HUDEP-2 (cell line): Measurements from ENCODE around the gene ENG.
"Not testable (repeated sequence)": the region's sequence is repeated elsewhere in the genome, so short reads cannot be mapped to it uniquely, and the experiment has no call there.

Experiments
- DNase-seq, 76 experiments: peaks; one replicate each; lab custom pipeline; 2025; ENCODE audit not compliant: unreplicated experiment in 76 of 76; lab: John Stamatoyannopoulos, UW

ENG gene

DNA sequence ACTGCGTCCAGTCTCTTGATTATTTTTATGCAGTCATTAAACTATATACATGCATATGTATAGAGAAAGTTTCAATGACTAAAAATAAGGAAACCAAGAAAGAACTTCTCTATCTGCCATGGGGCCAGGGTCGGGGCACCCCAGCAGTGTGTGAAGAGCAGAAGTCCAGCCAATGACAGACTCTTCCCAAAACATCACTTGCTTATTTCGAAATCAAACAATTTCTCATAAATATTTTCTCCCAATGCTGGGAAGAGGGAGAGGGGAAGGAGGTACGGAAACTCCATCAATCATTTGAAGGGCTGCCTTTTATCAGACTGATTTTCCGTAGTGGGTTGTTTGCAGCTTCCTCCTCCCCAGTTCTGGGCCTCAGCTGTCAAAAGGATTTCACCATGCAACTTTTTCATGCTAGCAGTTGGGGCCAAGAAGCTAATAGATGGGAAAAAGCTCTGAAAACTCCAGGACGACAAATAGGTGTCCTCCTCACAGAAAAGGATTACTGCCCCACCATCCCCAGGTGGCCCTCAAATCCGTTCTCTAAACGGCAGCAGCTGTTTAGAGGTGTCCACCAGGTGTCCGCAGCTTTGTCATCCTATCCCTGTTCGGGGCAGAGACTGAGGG lies 52.4 kb downstream of the ENG start:
- DNase-seq, result no peak

DNA sequence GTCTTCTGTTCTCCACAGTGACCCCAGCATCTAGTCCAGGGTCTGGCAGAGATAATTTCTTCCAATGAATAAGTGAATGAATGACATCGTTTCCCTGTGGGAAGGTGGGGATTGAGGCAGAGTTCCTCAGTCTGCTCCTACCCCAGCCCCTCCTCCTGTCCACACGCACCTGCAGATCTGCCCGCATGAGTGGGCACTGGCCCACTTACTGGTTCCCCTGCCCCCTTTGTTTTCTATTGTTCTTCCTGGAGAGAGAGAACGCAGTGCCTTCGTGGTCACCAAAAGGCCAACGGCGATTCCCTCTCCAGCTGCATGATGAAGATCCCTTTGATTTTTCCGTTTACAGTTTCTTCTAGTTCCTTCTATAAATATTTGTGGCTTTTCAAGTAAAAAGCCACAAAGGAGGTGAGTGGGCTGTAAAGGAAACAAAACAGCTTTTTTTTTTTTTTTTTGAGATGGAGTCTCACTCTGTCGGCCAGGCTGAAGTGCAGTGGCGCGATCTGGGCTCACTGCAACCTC lies 57.5 kb downstream of the ENG start:
- no peak for DNase-seq

GRCh38 chr9:127796225-127796813 lies 58.1 kb downstream of the ENG start:
- DNase-seq, result no peak

DNA sequence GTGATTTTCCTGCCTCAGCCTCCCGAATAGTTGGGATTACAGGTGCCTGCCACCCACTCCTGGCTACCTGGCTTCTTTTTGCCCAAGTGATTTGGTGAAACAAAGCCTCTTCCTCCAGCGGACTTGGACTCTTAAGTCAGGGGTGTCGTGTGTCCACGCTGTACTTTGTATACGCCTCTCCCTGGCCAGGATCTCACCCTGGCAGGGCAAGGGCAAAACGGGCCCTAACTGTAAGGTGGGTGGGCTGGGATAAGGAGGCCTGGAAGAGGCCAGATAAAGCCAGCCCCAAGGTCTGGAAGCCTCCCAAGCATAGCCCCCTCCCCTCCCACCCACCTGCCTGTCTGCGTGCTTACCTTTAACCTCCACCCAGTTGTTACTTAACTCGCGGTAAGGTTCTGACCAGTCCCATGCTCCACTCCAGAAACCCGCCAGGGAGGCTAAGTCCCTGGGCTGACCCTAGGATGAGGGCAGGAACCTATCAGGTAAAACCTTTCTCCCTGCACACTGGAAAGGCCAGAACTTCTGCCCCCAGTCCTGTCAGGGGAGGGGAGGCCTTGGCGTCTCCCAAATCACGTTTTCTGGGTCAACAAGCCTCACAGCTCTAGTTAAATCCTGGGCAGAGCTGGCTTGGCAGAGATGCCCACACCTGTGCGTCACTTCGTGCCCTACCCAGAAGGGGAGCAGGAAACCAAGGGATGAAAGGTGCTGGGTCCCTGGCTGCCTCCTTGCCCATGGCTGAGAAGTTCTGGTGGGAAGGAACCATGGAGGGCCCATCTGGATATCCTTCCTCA lies 60.3 kb downstream of the ENG start:
- no peak for DNase-seq

- DNase-seq, result no peak
These were observed 61.3 kb downstream of the ENG start for GRCh38 chr9:127793093-127793708.

DNA sequence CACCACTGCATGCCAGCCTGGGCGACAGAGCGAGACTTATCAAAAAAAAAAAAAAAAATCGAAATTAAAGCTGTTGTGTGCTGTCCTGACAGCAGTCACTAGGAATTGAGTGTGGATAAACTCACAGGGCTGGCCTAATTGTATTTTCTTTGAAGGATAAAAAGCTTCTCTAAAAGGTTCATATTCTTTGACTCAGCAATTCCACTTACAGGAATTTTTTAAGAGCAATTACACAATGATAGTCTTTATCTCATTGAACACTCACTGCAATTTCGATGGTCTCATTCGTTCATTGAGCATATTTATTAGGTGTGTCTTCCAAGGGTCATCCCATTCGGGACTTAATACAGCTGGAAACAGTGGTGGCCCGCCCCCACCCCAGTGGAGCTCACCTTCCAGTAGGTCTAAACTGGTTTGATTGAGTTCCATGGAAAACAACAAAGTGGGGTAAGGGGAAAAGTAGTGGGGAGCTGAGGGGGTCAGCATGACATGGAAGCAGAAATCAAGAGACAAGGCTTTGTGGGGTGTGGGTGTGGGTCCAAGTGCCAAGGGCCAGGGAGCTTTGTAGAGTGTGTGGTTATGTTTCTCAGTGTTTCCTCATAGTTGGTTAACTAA lies 61.9 kb downstream of the ENG start:
- DNase-seq, result no peak

- no peak for DNase-seq
These were observed 63.4 kb downstream of the ENG start for GRCh38 chr9:127791085-127791484.

GRCh38 chr9:127790094-127790855 lies 64.2 kb downstream of the ENG start:
- DNase-seq, result no peak

DNA sequence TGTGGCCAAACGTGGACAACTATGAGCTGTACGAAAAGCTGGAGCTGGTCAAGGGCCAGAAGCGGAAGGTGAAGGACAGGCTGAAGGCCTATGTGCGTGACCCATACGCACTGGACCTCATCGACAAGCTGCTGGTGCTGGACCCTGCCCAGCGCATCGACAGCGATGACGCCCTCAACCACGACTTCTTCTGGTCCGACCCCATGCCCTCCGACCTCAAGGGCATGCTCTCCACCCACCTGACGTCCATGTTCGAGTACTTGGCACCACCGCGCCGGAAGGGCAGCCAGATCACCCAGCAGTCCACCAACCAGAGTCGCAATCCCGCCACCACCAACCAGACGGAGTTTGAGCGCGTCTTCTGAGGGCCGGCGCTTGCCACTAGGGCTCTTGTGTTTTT lies 65.3 kb downstream of the ENG start:
- DNase-seq, result no peak

DNA sequence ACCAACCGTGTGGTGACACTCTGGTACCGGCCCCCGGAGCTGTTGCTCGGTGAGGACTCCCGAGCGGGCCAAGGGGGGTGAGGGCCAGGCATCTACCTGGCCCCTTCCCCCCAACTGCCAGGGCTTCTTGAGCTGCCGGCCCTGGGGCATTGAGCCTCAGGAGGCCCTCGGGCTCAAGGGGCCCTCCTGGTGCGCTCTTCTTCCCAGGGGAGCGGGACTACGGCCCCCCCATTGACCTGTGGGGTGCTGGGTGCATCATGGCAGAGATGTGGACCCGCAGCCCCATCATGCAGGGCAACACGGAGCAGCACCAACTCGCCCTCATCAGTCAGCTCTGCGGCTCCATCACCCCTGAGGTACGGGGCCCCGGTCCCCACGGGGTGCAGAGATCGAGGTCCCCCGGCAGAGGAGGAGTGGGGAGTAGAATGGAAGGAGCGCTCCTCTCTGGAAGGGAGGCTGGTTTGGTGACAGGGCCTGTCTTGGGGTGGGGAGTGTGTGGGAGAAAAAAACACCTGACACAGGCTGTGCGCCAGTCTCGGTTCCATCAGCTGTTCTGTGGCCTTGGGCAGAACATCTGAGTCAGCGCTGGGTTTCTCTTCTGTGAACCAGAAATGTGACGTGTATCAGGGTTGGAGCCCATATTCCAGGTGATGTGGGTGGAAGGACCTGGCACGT lies 66.0 kb downstream of the ENG start:
- no peak for DNase-seq

DNA sequence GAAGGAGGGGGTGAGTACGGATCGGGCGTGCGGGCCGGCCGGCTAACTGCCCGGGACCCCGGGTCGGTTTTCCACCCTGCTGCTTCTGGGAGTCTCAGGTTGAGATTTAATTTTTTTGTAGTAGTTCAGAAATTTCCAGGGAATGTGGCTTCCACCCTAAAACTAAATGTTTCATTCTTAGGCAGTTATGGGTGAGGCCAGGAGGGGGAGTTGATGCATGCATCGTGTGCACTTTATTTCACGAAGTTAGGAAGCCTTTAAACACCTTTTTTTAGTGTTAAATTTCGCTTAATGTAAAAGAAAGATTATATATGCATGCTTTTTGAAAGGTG lies 67.7 kb downstream of the ENG start:
- DNase-seq, result no peak

DNA sequence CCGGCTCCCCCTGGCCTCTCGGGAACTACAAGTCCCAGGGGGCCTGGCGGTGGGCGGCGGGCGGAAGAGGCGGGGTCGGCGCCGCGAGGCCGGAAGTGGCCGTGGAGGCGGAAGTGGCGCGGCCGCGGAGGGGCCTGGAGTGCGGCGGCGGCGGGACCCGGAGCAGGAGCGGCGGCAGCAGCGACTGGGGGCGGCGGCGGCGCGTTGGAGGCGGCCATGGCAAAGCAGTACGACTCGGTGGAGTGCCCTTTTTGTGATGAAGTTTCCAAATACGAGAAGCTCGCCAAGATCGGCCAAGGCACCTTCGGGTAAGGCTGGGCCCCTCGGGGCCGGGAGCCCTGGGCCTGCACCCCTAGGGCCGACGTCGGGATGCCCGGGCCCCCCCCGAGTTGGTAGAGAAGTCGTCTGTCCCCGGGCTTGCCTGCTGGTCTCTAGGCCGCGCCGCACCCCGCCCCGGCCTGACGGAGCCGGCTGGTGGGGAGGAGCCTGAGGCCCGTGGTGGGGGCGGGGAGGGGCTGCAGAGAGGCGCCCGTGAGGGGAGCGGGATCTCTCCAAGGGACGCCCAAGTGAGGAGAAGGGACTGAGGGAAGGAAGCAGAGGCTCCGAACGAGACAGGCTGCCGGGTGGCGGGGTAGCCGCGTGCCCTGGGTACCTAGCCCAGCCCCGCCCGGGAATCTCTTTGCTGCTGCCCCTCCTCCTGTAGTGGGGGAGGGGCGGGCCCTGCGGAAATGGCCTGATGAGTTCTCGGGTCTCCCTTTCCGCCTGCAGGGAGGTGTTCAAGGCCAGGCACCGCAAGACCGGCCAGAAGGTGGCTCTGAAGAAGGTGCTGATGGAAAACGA lies 68.3 kb downstream of the ENG start, which contains the start of gene CDK9:
CDK9 (plus strand) TSS at position 102 of the 840 bp plus-strand sequence; CDS start at position 217, 115 bp downstream.
- DNase-seq, result peak in 72 of 76 experiments; percentile 37 to 90 (median 82)

GRCh38 chr9:127785023-127785932 lies 69.2 kb downstream of the ENG start:
- DNase-seq, result peak in 71 of 76 experiments; percentile 9 to 90 (median 73)

DNA sequence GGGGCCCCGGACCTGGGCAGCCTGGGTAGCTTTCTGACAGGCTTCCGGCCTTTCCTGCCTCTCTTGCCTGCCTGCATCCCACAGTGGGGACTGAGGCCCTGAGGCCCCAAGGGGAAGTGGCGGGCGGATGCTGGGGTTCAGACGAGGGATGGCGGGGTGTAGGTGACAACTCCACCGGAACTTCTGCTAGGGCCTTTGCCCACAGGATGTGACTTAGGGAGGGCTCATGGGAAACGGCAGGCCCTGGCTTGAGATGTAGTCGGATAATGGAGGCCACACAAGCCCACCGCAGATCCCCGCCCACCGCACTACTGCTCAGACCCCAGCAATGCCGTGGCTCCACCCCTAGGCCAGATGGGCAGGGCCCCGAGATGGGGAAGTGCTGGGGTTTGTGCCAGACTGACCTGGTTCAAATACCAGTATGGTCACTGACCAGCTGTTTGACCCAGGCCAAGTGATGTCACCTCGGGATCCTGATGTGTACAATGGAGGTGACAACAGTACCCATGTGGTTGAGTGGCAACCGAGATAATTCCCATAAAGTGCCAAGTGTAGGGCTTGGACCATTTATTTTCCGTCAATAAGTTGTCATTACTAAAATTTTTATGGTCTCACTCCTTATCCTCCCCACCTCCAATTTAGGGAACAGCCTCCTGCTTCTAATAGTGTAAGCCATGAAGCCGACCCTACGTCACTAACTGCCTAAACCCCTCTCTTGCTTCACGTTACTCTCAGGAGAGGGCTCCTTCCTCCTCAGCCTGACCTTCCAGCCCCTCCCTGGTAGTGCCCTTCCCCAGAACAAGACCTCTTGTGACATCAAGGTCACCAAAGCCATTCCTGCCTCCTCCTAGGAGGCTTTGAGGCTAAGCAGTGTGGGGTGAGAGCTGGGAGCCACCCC lies 71.1 kb downstream of the ENG start:
- peak in 1 of 76 experiments; percentile 15 for DNase-seq

- DNase-seq, result no peak
These were observed 72.7 kb downstream of the ENG start for GRCh38 chr9:127781806-127782205.

DNA sequence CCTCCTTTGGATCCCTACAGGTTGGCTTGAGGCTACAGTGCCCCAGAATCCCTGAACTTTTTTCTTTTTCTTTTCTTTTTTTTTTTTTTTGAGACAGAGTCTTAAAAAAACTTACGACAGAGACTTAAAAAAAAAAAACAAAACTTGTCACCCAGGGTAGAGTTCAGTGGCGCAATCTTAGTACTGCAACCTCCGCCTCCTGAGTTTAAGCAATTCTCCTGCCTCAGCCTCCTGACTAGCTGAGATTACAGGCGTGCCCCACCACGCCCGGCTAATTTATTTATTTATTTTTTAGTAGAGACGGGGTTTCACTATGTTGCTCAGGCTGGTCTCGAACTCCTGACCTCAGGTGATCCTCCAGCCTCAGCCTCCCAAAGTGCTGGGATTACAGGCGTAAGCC lies 73.5 kb downstream of the ENG start:
- not testable (repeated sequence) for DNase-seq
